HEK293 (cell line): ENCODE results near the gene GPATCH3.

Experiments used
- ZNF266 ChIP-seq: fragments of 450-650 bp; formaldehyde crosslinking; IDR thresholded peaks from 2 replicates; pipeline ENCODE4 v1.5.1; 2016; ENCODE audit warnings: missing biosample characterization, missing genetic modification characterization, low read depth
- ZNF449 ChIP-seq: fragments of 450-650 bp; formaldehyde crosslinking; IDR thresholded peaks from 2 replicates; pipeline ENCODE4 v1.5.1; 2017; ENCODE audit warnings: missing biosample characterization, mild to moderate bottlenecking, missing genetic modification characterization, moderate library complexity
- ZNF530 ChIP-seq: fragments of 450-650 bp; formaldehyde crosslinking; IDR thresholded peaks from 2 replicates; pipeline ENCODE4 v1.5.1; 2016; ENCODE audit warnings: low read depth, missing biosample characterization, missing genetic modification characterization

GRCh38 chr1:26946270-26946669 lies 46.0 kb upstream of the GPATCH3 start:
- TF ChIP-seq ZNF449 (tag by site-specific recombination): no peak
- no peak for TF ChIP-seq ZNF530
- no peak for TF ChIP-seq ZNF266 (tag by site-specific recombination)
